K562 (cell line): Measurements from ENCODE around the gene MEIS2. TPM values are rescaled to one million over a fixed set of nuclear protein-coding genes. Genes with fewer than 3 reads are reported as not detected.

Experiments
- ATAC-seq: fragments of 200-7000 bp; cut with Tn5 transposase; 3 replicates; pipeline ENCODE4 v1.9.1; 2020; ENCODE audit warnings: moderate library complexity
- BruUV-seq: library from RNA; stranded (reverse); fragments of 400-500 nt; replicated peaks from 2 replicates; lab custom pipeline; 2021; lab: Mats Ljungman, UMichigan
- CTCF ChIA-PET: fragments of 300-600 bp; formaldehyde crosslinking; extraction: SDS; loops from one replicate; lab custom pipeline; 2021; ENCODE audit warnings: low intra/inter-chr PET ratio; lab: Yijun Ruan, JAX
- POLR2A ChIA-PET: fragments of 300-600, 350-650 bp; sonication (Branson Sonifier 250); formaldehyde crosslinking; extraction: SDS; loops from one replicate; lab custom pipeline; 2021; ENCODE audit warnings: antibody characterized with exemption, inconsistent platforms; lab: Yijun Ruan, JAX
- DNase-seq, 4 experiments: peaks; one replicate each; pipeline versions ENCODE4 v3.0.0 to v3.0.0-alpha.2; 2011 to 2018; ENCODE audit warnings: low spot score in 3 of 4, mixed read lengths in 3 of 4; ENCODE audit errors: extremely low read depth in 1 of 4
- FAIRE-seq: peaks from 2 replicates; lab custom pipeline; 2011; peaks lifted over from hg19 to GRCh38; lab: Jason Lieb, UNC
- H2AFZ ChIP-seq: 2 replicates; pipeline ENCODE4 v1.6.0; 2011; ENCODE audit warnings: low read depth, low read length, control low read depth, inconsistent platforms
- H3K27ac ChIP-seq: fragments of 200-600 bp; 3 replicates; pipeline ENCODE4 v1.8.0; 2011; ENCODE audit warnings: low read depth, mild to moderate bottlenecking, control low read depth, inconsistent platforms, low read length, moderate library complexity, mixed read lengths; ENCODE audit errors: extremely low read depth
- H3K27me3 ChIP-seq, 2 experiments: fragments of 300-600 bp in 1 of 2; 2 replicates in 1 of 2; 3 replicates in 1 of 2; pipeline versions ENCODE4 v1.6.0 to v1.8.0; 2011; ENCODE audit warnings: inconsistent platforms in 2 of 2, low read length in 2 of 2, mild to moderate bottlenecking in 1 of 2, mixed read lengths in 1 of 2, moderate library complexity in 1 of 2; ENCODE audit not compliant: control insufficient read depth in 2 of 2, insufficient read depth in 2 of 2
- H3K36me3 ChIP-seq: fragments of 300-600 bp; 3 replicates; pipeline ENCODE4 v1.8.0; 2011; ENCODE audit warnings: mild to moderate bottlenecking, low read length, inconsistent platforms; ENCODE audit not compliant: control insufficient read depth, insufficient read depth
- H3K4me1 ChIP-seq, 2 experiments: fragments of 200-600 bp in 1 of 2; replicated peaks in 1 of 2; 2 replicates in 1 of 2; 3 replicates in 1 of 2; pipeline versions ENCODE4 v1.5.1 to v1.8.0; 2011; ENCODE audit warnings: inconsistent platforms in 2 of 2, low read length in 2 of 2, mild to moderate bottlenecking in 1 of 2, mixed read lengths in 1 of 2, moderate library complexity in 1 of 2; ENCODE audit not compliant: control insufficient read depth in 2 of 2, insufficient read depth in 2 of 2
- H3K4me2 ChIP-seq: 2 replicates; pipeline ENCODE4 v1.6.1; 2011; ENCODE audit warnings: low read length, control low read depth, inconsistent platforms, mixed read lengths; ENCODE audit not compliant: insufficient read depth
- H3K4me3 ChIP-seq: fragments of 200-600 bp; sonication (generic), shearing (Covaris generic); 2 replicates; pipeline ENCODE4 v1.5.1; 2016; ENCODE audit warnings: control low read depth, inconsistent platforms
- H3K79me2 ChIP-seq: fragments of 200-600 bp; 3 replicates; pipeline ENCODE4 v1.8.0; 2011; ENCODE audit warnings: low read length, inconsistent platforms; ENCODE audit not compliant: control insufficient read depth, insufficient read depth
- H3K9ac ChIP-seq, 2 experiments: 2 replicates each; pipeline versions ENCODE4 v1.6.0 to v1.6.1; 2011; ENCODE audit warnings: low read depth in 2 of 2, low read length in 2 of 2, control low read depth in 1 of 2, inconsistent platforms in 1 of 2, mild to moderate bottlenecking in 1 of 2, mixed read lengths in 1 of 2; ENCODE audit not compliant: insufficient read depth in 1 of 2
- H3K9me1 ChIP-seq: one replicate; pipeline ENCODE4 v1.6.0; 2011; ENCODE audit warnings: inconsistent platforms, mild to moderate bottlenecking, low read length, moderate library complexity; ENCODE audit not compliant: control insufficient read depth, insufficient read depth
- H3K9me3 ChIP-seq: replicated peaks from 2 replicates; pipeline ENCODE4 v1.5.1; 2011; ENCODE audit warnings: low read depth, low read length, inconsistent platforms; ENCODE audit not compliant: control insufficient read depth, insufficient read depth
- H4K20me1 ChIP-seq: replicated peaks from 2 replicates; pipeline ENCODE4 v1.6.1; 2011; ENCODE audit warnings: low read length, inconsistent platforms, mixed read lengths; ENCODE audit not compliant: control insufficient read depth, insufficient read depth
- CBFB ChIP-seq: sonication (generic); formaldehyde crosslinking; IDR thresholded peaks from 2 replicates; pipeline ENCODE4 v1.4.0; 2020; ENCODE audit warnings: mild to moderate bottlenecking, missing genetic modification reagents
- EP400 ChIP-seq: fragments of 450-650 bp; IDR thresholded peaks from 2 replicates; pipeline ENCODE4 v1.6.1; 2017; ENCODE audit warnings: antibody characterized with exemption, mild to moderate bottlenecking, moderate library complexity
- GTF2E2 ChIP-seq: fragments of 200-800 bp; sonication (Bioruptor generic); IDR thresholded peaks from 2 replicates; pipeline ENCODE4 v1.6.1; 2016; ENCODE audit warnings: missing genetic modification characterization, missing compliant biosample characterization
- L3MBTL2 ChIP-seq: fragments of 450-650 bp; IDR thresholded peaks from 2 replicates; pipeline ENCODE4 v1.6.1; 2016; ENCODE audit warnings: mild to moderate bottlenecking, moderate library complexity
- MCM7 ChIP-seq, 2 experiments: fragments of 450-650 bp; IDR thresholded peaks; 2 replicates each; pipeline ENCODE4 v1.6.1; 2016 to 2018
- NRF1 ChIP-seq, 2 experiments: fragments of 450-650 bp; IDR thresholded peaks in 1 of 2; conservative IDR thresholded peaks in 1 of 2; 2 replicates each; pipeline ENCODE4 v1.6.1; 2014; ENCODE audit warnings: mild to moderate bottlenecking in 2 of 2
- RAD51 ChIP-seq: fragments of 450-650 bp; IDR thresholded peaks from 2 replicates; pipeline ENCODE4 v1.7.1; 2016; ENCODE audit warnings: low read depth, mild to moderate bottlenecking, borderline replicate concordance
- TCF3 ChIP-seq: sonication (generic); formaldehyde crosslinking; IDR thresholded peaks from 2 replicates; pipeline ENCODE4 v1.4.0; 2020; ENCODE audit warnings: mild to moderate bottlenecking, missing genetic modification reagents
- ZNF24 ChIP-seq: fragments of 450-650 bp; IDR thresholded peaks from 2 replicates; pipeline ENCODE4 v1.6.1; 2016
- ZNF668 ChIP-seq: fragments of 250-450 bp; sonication (Bioruptor Pico); IDR thresholded peaks from 2 replicates; pipeline ENCODE4 v1.8.0; 2022; ENCODE audit warnings: mild to moderate bottlenecking, inconsistent platforms
- WGBS: fragments of 100-300 bp; shearing (Covaris generic); methylation state at CpG from one replicate; pipeline ENCODE4 v1.1.6; 2016; ENCODE audit warnings: low coverage, mixed read lengths; ENCODE audit not compliant: insufficient coverage; ENCODE audit errors: missing lambda C conversion rate; 5-methylcytosine and 5-hydroxymethylcytosine counted together
- in situ Hi-C: fragments of 300-500 bp; cut with MboI; formaldehyde crosslinking; loops from 4 replicates; pipeline ENCODE4 v1.15.0; 2018; ENCODE audit warnings: inconsistent platforms, mixed read lengths
- intact Hi-C: fragments of 100-400 bp; cut with micrococcal nuclease; formaldehyde crosslinking; loops from 2 replicates; pipeline ENCODE4 v1.14.2; 2022
- polyA plus RNA-seq, 8 experiments: library from polyadenylated mRNA; depleted of rRNA in 4 of 8; stranded (reverse) in 5 of 8; unstranded in 3 of 8; fragments of >200 nt; fragmentation: Nextera tagmentation in 2 of 8; fragmentation: Illumina TruSeq in 1 of 8; extraction: Ambion mirVana in 2 of 8; extraction: Trizol in 1 of 8; gene quantifications; 2 replicates each; pipeline versions ENCODE4 v1.2.1 to v1.2.3, GENCODE V29; 2011 to 2014; ENCODE audit warnings: inconsistent platforms in 1 of 8, missing spikeins in 1 of 8
- total RNA-seq, 7 experiments: library from RNA; depleted of rRNA in 6 of 7; stranded (reverse); fragments of >200 nt in 6 of 7; fragmentation: Illumina TruSeq in 2 of 7; extraction: Trizol in 2 of 7; gene quantifications; 2 replicates each; pipeline versions ENCODE4 v1.2.1 to v1.2.3, GENCODE V29; 2011 to 2021; ENCODE audit warnings: low replicate concordance in 1 of 7

Gene MEIS2
- total and polyA plus RNA-seq, 9 of the 15 experiments (the other 6 are each of a cell fraction or from before 2014, with no cell fraction given): 7.5 to 64.2 (median 22.3) TPM

DNA sequence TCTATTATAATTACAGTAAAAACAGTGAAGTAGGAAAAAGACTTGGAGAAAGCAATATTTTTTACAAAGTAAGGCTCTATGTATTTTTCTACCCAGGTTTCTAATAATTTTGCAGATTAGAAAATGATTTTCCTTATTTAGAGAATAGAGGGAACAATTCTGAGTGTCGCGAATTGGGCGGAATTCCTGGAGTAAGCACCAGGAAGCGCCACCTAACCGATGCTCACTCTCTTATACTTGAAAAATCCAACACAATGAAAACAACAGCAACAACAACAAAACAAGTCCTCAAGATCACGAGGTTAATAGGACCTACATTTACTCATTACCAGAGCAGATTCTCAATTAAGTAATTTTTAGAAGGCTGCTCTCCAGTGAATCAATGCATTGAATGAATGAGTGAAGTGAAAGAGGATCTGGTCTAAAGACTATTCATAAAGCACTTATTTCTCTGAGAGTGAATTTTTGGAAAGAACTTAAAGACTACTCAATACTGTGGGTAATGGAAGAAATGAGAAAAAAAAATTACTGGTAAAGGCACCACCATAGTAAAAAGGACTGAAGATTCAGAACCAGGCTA, 158.0 kb downstream of the MEIS2 start:
- Histone ChIP-seq H3K9ac (no peak overlapping the region), H3K4me1 (peaks cover 0 to 18% of the 10 kb centered on the region in 2 experiments; a peak in 3 of 5 replicates), H3K27me3 (no peaks in the 10 kb centered on the region), H3K36me3 (peaks cover 32% of the 10 kb centered on the region), H3K9me3 (no peaks in the 10 kb centered on the region), H3K4me2 (no peak overlapping the region), H3K79me2 (no peaks in the 10 kb centered on the region), H2AFZ (no peak overlapping the region), H4K20me1 (no peaks in the 10 kb centered on the region), H3K9me1 (no peaks in the 10 kb centered on the region), H3K27ac (no peak overlapping the region), H3K4me3 (no peak overlapping the region)
- ChIA-PET CTCF (no interaction called here), POLR2A (no interaction called here)
- BruUV-seq: no TSS peak
- no peak for ATAC-seq
- FAIRE-seq: no peak
- DNase-seq: no peak
- intact Hi-C loops (loop anchor here (10.0 kb wide), 1 partner anchor 162 kb away; the partner anchor contains the start of gene MEIS2), in situ Hi-C loops (no loop called here)
- WGBS: 96% methylated on average over 6 of the region's 6 CpGs
- TF ChIP-seq CBFB (CRISPR knock-in tag) (no peak), ZNF668 (no peak), ZNF24 (peak; percentile 55; the same call in 1 of the 2 replicates), TCF3 (CRISPR knock-in tag) (no peak)

DNA sequence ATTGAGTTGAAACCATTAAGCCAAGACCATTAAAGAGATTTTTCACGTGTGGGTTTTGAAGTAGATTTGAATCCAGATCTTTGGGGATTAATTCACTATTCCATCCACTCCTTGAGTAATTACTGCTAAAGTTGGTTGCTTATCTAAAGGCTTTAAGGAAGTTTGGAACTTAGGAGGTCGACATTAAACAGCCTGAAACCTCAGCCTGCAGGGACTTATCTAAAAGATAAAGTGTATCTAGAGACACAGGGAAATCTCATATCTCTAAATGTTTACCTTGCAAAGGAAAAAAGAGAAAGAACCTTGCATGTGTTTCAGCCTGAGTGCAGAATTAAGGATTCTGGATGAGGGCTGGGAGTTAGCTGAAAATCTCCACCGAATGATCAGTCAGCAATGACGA, 158.6 kb downstream of the MEIS2 start:
- CTCF ChIA-PET: no interaction called here
- WGBS: 37% methylated on average over 4 of the region's 4 CpGs
- in situ Hi-C loops (no loop called here), intact Hi-C loops (loop anchor here (10.0 kb wide), 1 partner anchor 163 kb away; the partner anchor contains the start of gene MEIS2)
- no peaks in the 10 kb centered on the region for H4K20me1 ChIP-seq
- H3K4me3 ChIP-seq: no peak overlapping the region
- DNase-seq (no peak), ATAC-seq (no peak), FAIRE-seq (no peak)
- POLR2A ChIA-PET: no interaction called here
- H3K9me3 ChIP-seq: no peaks in the 10 kb centered on the region
- H3K4me1 ChIP-seq: peaks cover 0 to 15% of the 10 kb centered on the region in 2 experiments; a peak in 3 of 5 replicates
- H3K36me3 ChIP-seq: peaks cover 28% of the 10 kb centered on the region
- H3K27me3 ChIP-seq: no peaks in the 10 kb centered on the region
- H3K27ac ChIP-seq: no peak overlapping the region
- H3K9ac ChIP-seq: no peak overlapping the region
- BruUV-seq: no TSS peak
- H3K9me1 ChIP-seq: no peaks in the 10 kb centered on the region
- H2AFZ ChIP-seq: no peak overlapping the region
- H3K4me2 ChIP-seq: no peak overlapping the region
- TF ChIP-seq NRF1 (conservative IDR thresholded peaks at IDR 0.05 in 1 of 2, IDR thresholded peaks at IDR 0.05 in 1 of 2): no peak
- TF ChIP-seq RAD51: no peak
- TF ChIP-seq CBFB (CRISPR knock-in tag): no peak
- no peak for TF ChIP-seq MCM7 (IDR thresholded peaks at IDR 0.05)
- TF ChIP-seq EP400: no peak
- no peak for TF ChIP-seq L3MBTL2
- TF ChIP-seq GTF2E2 (tag): no peak
- no peaks in the 10 kb centered on the region for H3K79me2 ChIP-seq
